KBM-7 (cell line): ENCODE data around the gene CLDN19.

ENCODE experiments used
- DNase-seq: peaks from one replicate; pipeline ENCODE4 v3.0.0-alpha.2; 2015
- in situ Hi-C: fragments of 300-500 bp; cut with MboI; formaldehyde crosslinking; loops from 2 replicates; pipeline ENCODE4 v1.14.3; 2020; ENCODE audit warnings: low sequenced_read_pairs, low pct_unique_long_range_greater_than_20kb, mixed read lengths

The CLDN19 gene

GRCh38 chr1:42739753-42740700 is at the start of gene CLDN19:
Gene CLDN19, minus strand, starts transcription at chr1:42740236. Its CDS starts 173 bp downstream, at chr1:42740063.
- in situ Hi-C loops, result loop anchor here (10.0 to 25.0 kb wide), 2 partner anchors 165 to 403 kb away; partner anchors contain the start of gene FOXJ3
- DNase-seq, result no peak

- no peak for DNase-seq
- in situ Hi-C loops, result loop anchor here (25.0 kb wide), 1 partner anchor 274 kb away; no protein-coding TSS in a partner anchor
These were observed 48.0 kb upstream of the CLDN19 start for GRCh38 chr1:42788021-42788420.

GRCh38 chr1:42786097-42786496 is 46.1 kb upstream of the CLDN19 start:
- DNase-seq, result no peak
- in situ Hi-C loops, result loop anchor here (25.0 kb wide), 1 partner anchor 276 kb away; no protein-coding TSS in a partner anchor

- in situ Hi-C loops, result loop anchor here (25.0 kb wide), 1 partner anchor 277 kb away; no protein-coding TSS in a partner anchor
- DNase-seq, result no peak
These were observed 45.1 kb upstream of the CLDN19 start, which contains the start of gene TMEM269 for GRCh38 chr1:42784946-42785693. Gene TMEM269, plus strand, starts transcription at chr1:42784991. Its CDS starts 4,903 bp downstream, at chr1:42789894.

GRCh38 chr1:42784547-42784945 is 44.5 kb upstream of the CLDN19 start:
- in situ Hi-C loops, result loop anchor here (25.0 kb wide), 1 partner anchor 278 kb away; no protein-coding TSS in a partner anchor

GRCh38 chr1:42783092-42783491 is 43.1 kb upstream of the CLDN19 start:
- in situ Hi-C loops, result loop anchor here (25.0 kb wide), 1 partner anchor 279 kb away; no protein-coding TSS in a partner anchor
- no peak for DNase-seq

More at GRCh38 chr1:42784547-42784945, 44.5 kb upstream of the CLDN19 start:
- no peak for DNase-seq

- in situ Hi-C loops, result loop anchor here (25.0 kb wide), 1 partner anchor 282 kb away; no protein-coding TSS in a partner anchor
These were observed 40.1 kb upstream of the CLDN19 start for GRCh38 chr1:42780176-42780575.

GRCh38 chr1:42779725-42780124 is 39.7 kb upstream of the CLDN19 start:
- in situ Hi-C loops, result loop anchor here (25.0 kb wide), 1 partner anchor 283 kb away; no protein-coding TSS in a partner anchor
- no peak for DNase-seq

More at GRCh38 chr1:42780176-42780575, 40.1 kb upstream of the CLDN19 start:
- no peak for DNase-seq

- in situ Hi-C loops, result loop anchor here (25.0 kb wide), 1 partner anchor 284 kb away; no protein-coding TSS in a partner anchor
- DNase-seq, result peak; percentile 41
These were observed 37.8 kb upstream of the CLDN19 start for GRCh38 chr1:42777852-42778251.

- no peak for DNase-seq
- in situ Hi-C loops, result loop anchor here (25.0 kb wide), 1 partner anchor 286 kb away; no protein-coding TSS in a partner anchor
These were observed 36.5 kb upstream of the CLDN19 start for GRCh38 chr1:42776502-42776901.

GRCh38 chr1:42774928-42775526 is 35.0 kb upstream of the CLDN19 start:
- in situ Hi-C loops, result loop anchor here (25.0 kb wide), 1 partner anchor 287 kb away; no protein-coding TSS in a partner anchor
- DNase-seq, result no peak

- in situ Hi-C loops, result no loop called here
- no peak for DNase-seq
These were observed 33.4 kb upstream of the CLDN19 start for GRCh38 chr1:42773420-42773819.

GRCh38 chr1:42769811-42770210 is 29.8 kb upstream of the CLDN19 start:
- no peak for DNase-seq
- in situ Hi-C loops, result no loop called here

- DNase-seq, result no peak
- in situ Hi-C loops, result no loop called here
These were observed 28.1 kb upstream of the CLDN19 start for GRCh38 chr1:42768172-42768571.

GRCh38 chr1:42767510-42768000 is 27.5 kb upstream of the CLDN19 start:
- DNase-seq, result no peak
- in situ Hi-C loops, result no loop called here

GRCh38 chr1:42766741-42767509 is 26.9 kb upstream of the CLDN19 start, which contains the start of the genes C1orf50 and P3H1:
Gene C1orf50, plus strand, starts transcription at chr1:42767249. Its CDS starts 63 bp downstream, at chr1:42767312.
Gene P3H1, minus strand, starts transcription at chr1:42767028. Its CDS starts 57 bp downstream, at chr1:42766971.
- DNase-seq, result peak; percentile 99
- in situ Hi-C loops, result no loop called here
